ENCODE data around the gene TBC1D2. TPM values are rescaled to one million over a fixed set of nuclear protein-coding genes. Genes with fewer than 3 reads are reported as not detected.

The TBC1D2 gene
- polyA plus RNA-seq, 2 of the 4 experiments (the other 2 are of a cell fraction), result 3.3 to 7.3 TPM

DNA sequence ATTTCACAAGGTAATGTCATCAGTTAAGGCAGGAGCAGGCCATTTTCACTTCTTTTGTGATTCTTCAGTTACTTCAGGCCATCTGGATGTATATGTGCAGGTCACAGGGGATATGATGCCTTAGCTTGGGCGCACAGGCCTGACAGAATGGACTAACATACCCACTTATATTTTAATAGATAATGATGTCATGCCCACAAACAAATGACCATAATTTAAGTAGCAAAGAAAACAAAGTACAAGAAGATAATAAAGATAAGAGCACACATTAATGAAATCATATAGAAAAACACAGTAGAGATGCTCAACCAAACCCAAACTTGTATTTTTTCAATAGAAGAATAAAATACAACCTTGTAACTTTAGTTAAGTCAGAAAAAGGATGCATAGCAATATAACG is 19.7 kb upstream of the TBC1D2 start:
- FAIRE-seq, result no peak
- Histone ChIP-seq H3K9me3 (no peaks in the 10 kb centered on the region), H3K4me2 (no peak overlapping the region), H3K27ac (no peak overlapping the region), H3K4me1 (no peaks in the 10 kb centered on the region), H3K4me3 (no peak overlapping the region)
- ChIA-PET POLR2A (no interaction called here), CTCF (no interaction called here)
- no peak for TF ChIP-seq ZFP36 (IDR thresholded peaks at IDR 0.05; ENCODE audit: borderline replicate concordance, partially characterized antibody)
- TF ChIP-seq, protein P1, sequence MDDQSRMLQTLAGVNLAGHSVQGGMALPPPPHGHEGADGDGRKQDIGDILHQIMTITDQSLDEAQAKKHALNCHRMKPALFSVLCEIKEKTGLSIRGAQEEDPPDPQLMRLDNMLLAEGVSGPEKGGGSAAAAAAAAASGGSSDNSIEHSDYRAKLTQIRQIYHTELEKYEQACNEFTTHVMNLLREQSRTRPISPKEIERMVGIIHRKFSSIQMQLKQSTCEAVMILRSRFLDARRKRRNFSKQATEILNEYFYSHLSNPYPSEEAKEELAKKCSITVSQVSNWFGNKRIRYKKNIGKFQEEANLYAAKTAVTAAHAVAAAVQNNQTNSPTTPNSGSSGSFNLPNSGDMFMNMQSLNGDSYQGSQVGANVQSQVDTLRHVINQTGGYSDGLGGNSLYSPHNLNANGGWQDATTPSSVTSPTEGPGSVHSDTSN (IDR thresholded peaks at IDR 0.05), result no peak
- TF ChIP-seq NR3C1 (IDR thresholded peaks at IDR 0.05), result no peak
- no peak for TF ChIP-seq HDAC2 (IDR thresholded peaks at IDR 0.05)
- no peak for TF ChIP-seq CBX8 (IDR thresholded peaks at IDR 0.05)
- TF ChIP-seq, protein P2, sequence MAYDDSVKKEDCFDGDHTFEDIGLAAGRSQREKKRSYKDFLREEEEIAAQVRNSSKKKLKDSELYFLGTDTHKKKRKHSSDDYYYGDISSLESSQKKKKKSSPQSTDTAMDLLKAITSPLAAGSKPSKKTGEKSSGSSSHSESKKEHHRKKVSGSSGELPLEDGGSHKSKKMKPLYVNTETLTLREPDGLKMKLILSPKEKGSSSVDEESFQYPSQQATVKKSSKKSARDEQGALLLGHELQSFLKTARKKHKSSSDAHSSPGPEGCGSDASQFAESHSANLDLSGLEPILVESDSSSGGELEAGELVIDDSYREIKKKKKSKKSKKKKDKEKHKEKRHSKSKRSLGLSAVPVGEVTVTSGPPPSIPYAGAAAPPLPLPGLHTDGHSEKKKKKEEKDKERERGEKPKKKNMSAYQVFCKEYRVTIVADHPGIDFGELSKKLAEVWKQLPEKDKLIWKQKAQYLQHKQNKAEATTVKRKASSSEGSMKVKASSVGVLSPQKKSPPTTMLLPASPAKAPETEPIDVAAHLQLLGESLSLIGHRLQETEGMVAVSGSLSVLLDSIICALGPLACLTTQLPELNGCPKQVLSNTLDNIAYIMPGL (CRISPR knock-in tag; IDR thresholded peaks at IDR 0.05; ENCODE audit: borderline replicate concordance), result no peak
- TF ChIP-seq CBX2 (IDR thresholded peaks at IDR 0.05; ENCODE audit: borderline replicate concordance, low read depth), result no peak
- no peak for TF ChIP-seq SREBF2 (IDR thresholded peaks at IDR 0.05)
- TF ChIP-seq FOXS1 (CRISPR knock-in tag; IDR thresholded peaks at IDR 0.05), result no peak
- TF ChIP-seq, protein P3, sequence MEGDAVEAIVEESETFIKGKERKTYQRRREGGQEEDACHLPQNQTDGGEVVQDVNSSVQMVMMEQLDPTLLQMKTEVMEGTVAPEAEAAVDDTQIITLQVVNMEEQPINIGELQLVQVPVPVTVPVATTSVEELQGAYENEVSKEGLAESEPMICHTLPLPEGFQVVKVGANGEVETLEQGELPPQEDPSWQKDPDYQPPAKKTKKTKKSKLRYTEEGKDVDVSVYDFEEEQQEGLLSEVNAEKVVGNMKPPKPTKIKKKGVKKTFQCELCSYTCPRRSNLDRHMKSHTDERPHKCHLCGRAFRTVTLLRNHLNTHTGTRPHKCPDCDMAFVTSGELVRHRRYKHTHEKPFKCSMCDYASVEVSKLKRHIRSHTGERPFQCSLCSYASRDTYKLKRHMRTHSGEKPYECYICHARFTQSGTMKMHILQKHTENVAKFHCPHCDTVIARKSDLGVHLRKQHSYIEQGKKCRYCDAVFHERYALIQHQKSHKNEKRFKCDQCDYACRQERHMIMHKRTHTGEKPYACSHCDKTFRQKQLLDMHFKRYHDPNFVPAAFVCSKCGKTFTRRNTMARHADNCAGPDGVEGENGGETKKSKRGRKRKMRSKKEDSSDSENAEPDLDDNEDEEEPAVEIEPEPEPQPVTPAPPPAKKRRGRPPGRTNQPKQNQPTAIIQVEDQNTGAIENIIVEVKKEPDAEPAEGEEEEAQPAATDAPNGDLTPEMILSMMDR (IDR thresholded peaks at IDR 0.05), result no peak
- no peak for TF ChIP-seq CHD4 (IDR thresholded peaks at IDR 0.05; ENCODE audit: borderline replicate concordance)
- TF ChIP-seq GATA3 (IDR thresholded peaks at IDR 0.05; ENCODE audit: borderline replicate concordance), result no peak
- no peak for TF ChIP-seq NPAS2 (CRISPR knock-in tag; IDR thresholded peaks at IDR 0.05; ENCODE audit: borderline replicate concordance)
- TF ChIP-seq EHF (CRISPR knock-in tag; IDR thresholded peaks at IDR 0.05), result no peak
- TF ChIP-seq HEYL (CRISPR knock-in tag; IDR thresholded peaks at IDR 0.05), result no peak
- TF ChIP-seq, protein P4, sequence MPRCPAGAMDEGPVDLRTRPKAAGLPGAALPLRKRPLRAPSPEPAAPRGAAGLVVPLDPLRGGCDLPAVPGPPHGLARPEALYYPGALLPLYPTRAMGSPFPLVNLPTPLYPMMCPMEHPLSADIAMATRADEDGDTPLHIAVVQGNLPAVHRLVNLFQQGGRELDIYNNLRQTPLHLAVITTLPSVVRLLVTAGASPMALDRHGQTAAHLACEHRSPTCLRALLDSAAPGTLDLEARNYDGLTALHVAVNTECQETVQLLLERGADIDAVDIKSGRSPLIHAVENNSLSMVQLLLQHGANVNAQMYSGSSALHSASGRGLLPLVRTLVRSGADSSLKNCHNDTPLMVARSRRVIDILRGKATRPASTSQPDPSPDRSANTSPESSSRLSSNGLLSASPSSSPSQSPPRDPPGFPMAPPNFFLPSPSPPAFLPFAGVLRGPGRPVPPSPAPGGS (IDR thresholded peaks at IDR 0.05), result no peak
- TF ChIP-seq BHLHE40 (IDR thresholded peaks at IDR 0.05; ENCODE audit: low read depth, low read length), result no peak
- no peak for TF ChIP-seq JUNB (IDR thresholded peaks at IDR 0.05)
- TF ChIP-seq, protein P5, sequence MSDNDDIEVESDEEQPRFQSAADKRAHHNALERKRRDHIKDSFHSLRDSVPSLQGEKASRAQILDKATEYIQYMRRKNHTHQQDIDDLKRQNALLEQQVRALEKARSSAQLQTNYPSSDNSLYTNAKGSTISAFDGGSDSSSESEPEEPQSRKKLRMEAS (IDR thresholded peaks at IDR 0.05), result no peak
- no peak for ATAC-seq
- WGBS (ENCODE audit: missing lambda C conversion rate), result 81% methylated on average over 2 of the region's 2 CpGs
- no peak for DNase-seq (ENCODE audit: low read depth in 1 of 2, low spot score in 1 of 2)

DNA sequence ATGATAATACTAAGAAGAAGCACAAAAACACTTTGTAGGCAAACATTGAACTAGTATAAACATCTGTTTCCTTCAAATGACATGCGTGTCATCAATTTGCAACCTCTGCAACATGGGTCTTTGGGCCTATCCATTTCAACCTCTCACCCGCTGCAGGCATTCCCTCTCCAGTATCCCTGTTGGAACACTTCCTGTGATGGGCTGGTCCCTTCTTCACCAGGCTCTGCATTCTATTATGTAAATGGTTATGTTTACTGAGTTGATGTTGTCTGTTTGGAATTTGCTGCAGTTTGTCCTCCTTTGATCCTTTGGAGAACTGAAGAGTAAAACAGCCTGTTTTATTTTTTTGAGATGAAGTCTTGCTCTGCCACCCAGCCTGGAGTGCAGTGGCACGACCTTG is 16.6 kb upstream of the TBC1D2 start:
- Histone ChIP-seq H3K27ac (no peak overlapping the region), H3K4me3 (no peak overlapping the region), H3K4me2 (no peak overlapping the region), H3K4me1 (no peaks in the 10 kb centered on the region), H3K9me3 (no peaks in the 10 kb centered on the region)
- ATAC-seq (no peak), FAIRE-seq (no peak), DNase-seq (ENCODE audit: low read depth in 1 of 2, low spot score in 1 of 2) (no peak)
- ChIA-PET CTCF (interaction anchor here (0.6 to 1.0 kb wide), 2 partner anchors 12 to 180 kb away, joined by 3 read pairs; no protein-coding TSS in a partner anchor), POLR2A (no interaction called here)
- TF ChIP-seq, protein P6, sequence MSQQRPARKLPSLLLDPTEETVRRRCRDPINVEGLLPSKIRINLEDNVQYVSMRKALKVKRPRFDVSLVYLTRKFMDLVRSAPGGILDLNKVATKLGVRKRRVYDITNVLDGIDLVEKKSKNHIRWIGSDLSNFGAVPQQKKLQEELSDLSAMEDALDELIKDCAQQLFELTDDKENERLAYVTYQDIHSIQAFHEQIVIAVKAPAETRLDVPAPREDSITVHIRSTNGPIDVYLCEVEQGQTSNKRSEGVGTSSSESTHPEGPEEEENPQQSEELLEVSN (IDR thresholded peaks at IDR 0.05; ENCODE audit: borderline replicate concordance, low read depth), result no peak
- no peak for TF ChIP-seq NPAS2 (CRISPR knock-in tag; IDR thresholded peaks at IDR 0.05; ENCODE audit: borderline replicate concordance)
- TF ChIP-seq HOXA7 (CRISPR knock-in tag; IDR thresholded peaks at IDR 0.05), result no peak
- no peak for TF ChIP-seq PHF8 (IDR thresholded peaks at IDR 0.05; ENCODE audit: borderline replicate concordance, low read depth)
- TF ChIP-seq POLR2AphosphoS2 (conservative IDR thresholded peaks at IDR 0.05; ENCODE audit: low read length), result no peak
- TF ChIP-seq, protein P7, sequence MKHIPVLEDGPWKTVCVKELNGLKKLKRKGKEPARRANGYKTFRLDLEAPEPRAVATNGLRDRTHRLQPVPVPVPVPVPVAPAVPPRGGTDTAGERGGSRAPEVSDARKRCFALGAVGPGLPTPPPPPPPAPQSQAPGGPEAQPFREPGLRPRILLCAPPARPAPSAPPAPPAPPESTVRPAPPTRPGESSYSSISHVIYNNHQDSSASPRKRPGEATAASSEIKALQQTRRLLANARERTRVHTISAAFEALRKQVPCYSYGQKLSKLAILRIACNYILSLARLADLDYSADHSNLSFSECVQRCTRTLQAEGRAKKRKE (CRISPR knock-in tag; IDR thresholded peaks at IDR 0.05; ENCODE audit: low read depth), result no peak
- no peak for TF ChIP-seq CEBPB (IDR thresholded peaks at IDR 0.05)
- TF ChIP-seq RFX5 (IDR thresholded peaks at IDR 0.05), result no peak
- TF ChIP-seq ESRRA (IDR thresholded peaks at IDR 0.05; ENCODE audit: borderline replicate concordance, low read length), result no peak
- no peak for TF ChIP-seq ZSCAN20 (CRISPR knock-in tag; IDR thresholded peaks at IDR 0.05)
- TF ChIP-seq EP300 (IDR thresholded peaks at IDR 0.05), result no peak
- TF ChIP-seq TP53 (CRISPR knock-in tag; IDR thresholded peaks at IDR 0.05), result no peak
- no peak for TF ChIP-seq EHF (CRISPR knock-in tag; IDR thresholded peaks at IDR 0.05)
- WGBS (ENCODE audit: missing lambda C conversion rate), result 65% methylated on average over 3 of the region's 3 CpGs

Data from A549 (cell line).